K562 (cell line): Measurements from ENCODE around the gene RIPK3. TPM values are rescaled to one million over a fixed set of nuclear protein-coding genes. Genes with fewer than 3 reads are reported as not detected.

Experiments
- CTCF ChIP-seq, 3 experiments: IDR thresholded peaks in 2 of 3; conservative IDR thresholded peaks in 1 of 3; 2 replicates each; pipeline ENCODE4 v1.5.1; 2011 to 2012; ENCODE audit warnings: low read length in 3 of 3, mild to moderate bottlenecking in 3 of 3, control low read depth in 2 of 3, improper control_type of control experiment in 1 of 3, inconsistent platforms in 1 of 3, low read depth in 1 of 3, mixed read lengths in 1 of 3, moderate library complexity in 1 of 3; ENCODE audit not compliant: insufficient read depth in 2 of 3
- KDM1A ChIP-seq, 2 experiments: fragments of 450-650 bp; IDR thresholded peaks; 2 replicates each; pipeline ENCODE4 v1.6.1; 2016; ENCODE audit warnings: mild to moderate bottlenecking in 2 of 2
- L3MBTL2 ChIP-seq: fragments of 450-650 bp; IDR thresholded peaks from 2 replicates; pipeline ENCODE4 v1.6.1; 2016; ENCODE audit warnings: mild to moderate bottlenecking, moderate library complexity
- MAZ ChIP-seq, 2 experiments: fragments of 450-650 bp in 1 of 2; sonication (generic) in 1 of 2; formaldehyde crosslinking; IDR thresholded peaks in 1 of 2; conservative IDR thresholded peaks in 1 of 2; 2 replicates each; pipeline versions ENCODE4 v1.4.0 to v1.5.0; 2020; ENCODE audit warnings: mild to moderate bottlenecking in 1 of 2, missing genetic modification reagents in 1 of 2
- NFIC ChIP-seq: fragments of 450-650 bp; IDR thresholded peaks from 2 replicates; pipeline ENCODE4 v1.6.1; 2017; ENCODE audit warnings: mild to moderate bottlenecking, inconsistent platforms
- PHF8 ChIP-seq: fragments of 200-600 bp; sonication (generic); IDR thresholded peaks from 2 replicates; pipeline ENCODE4 v1.6.1; 2012; ENCODE audit warnings: mixed run types, mild to moderate bottlenecking, inconsistent platforms, low read length, moderate library complexity, borderline replicate concordance
- POLR2G ChIP-seq: fragments of 200-400 bp; formaldehyde crosslinking; IDR thresholded peaks from 2 replicates; pipeline ENCODE4 v1.6.1; 2017; ENCODE audit warnings: low read depth, mild to moderate bottlenecking, antibody characterized with exemption, low read length, moderate library complexity
- RB1 ChIP-seq: fragments of 450-650 bp; IDR thresholded peaks from 2 replicates; pipeline ENCODE4 v1.6.1; 2017; ENCODE audit warnings: low read depth, mild to moderate bottlenecking
- RBFOX2 ChIP-seq: fragments of 200-400 bp; formaldehyde crosslinking; IDR thresholded peaks from 2 replicates; pipeline ENCODE4 v1.6.1; 2017; ENCODE audit warnings: low read depth, mild to moderate bottlenecking, low read length, moderate library complexity
- RFX1 ChIP-seq: fragments of 450-650 bp; IDR thresholded peaks from 2 replicates; pipeline ENCODE4 v1.6.1; 2016; ENCODE audit warnings: mild to moderate bottlenecking, moderate library complexity
- SLC30A9 ChIP-seq: fragments of 250-450 bp; sonication (Bioruptor Pico); IDR thresholded peaks from 2 replicates; pipeline ENCODE4 v1.8.0; 2022; ENCODE audit warnings: mild to moderate bottlenecking, moderate library complexity
- YY1 ChIP-seq, 3 experiments: IDR thresholded peaks; 2 replicates each; pipeline ENCODE4 v1.6.1; 2011; ENCODE audit warnings: low read length in 2 of 3, mild to moderate bottlenecking in 2 of 3, moderate library complexity in 2 of 3, borderline replicate concordance in 1 of 3, control low read depth in 1 of 3, low read depth in 1 of 3; ENCODE audit not compliant: insufficient read depth in 3 of 3, insufficient replicate concordance in 2 of 3, control insufficient read depth in 1 of 3, insufficient read length in 1 of 3; ENCODE audit errors: extremely low read depth in 1 of 3
- ZBTB7A ChIP-seq: IDR thresholded peaks from 2 replicates; pipeline ENCODE4 v1.6.1; 2011; ENCODE audit warnings: low read depth, mild to moderate bottlenecking, low read length, moderate library complexity, borderline replicate concordance; ENCODE audit not compliant: control insufficient read depth
- ZFX ChIP-seq: sonication (generic); formaldehyde crosslinking; IDR thresholded peaks from 2 replicates; pipeline ENCODE4 v1.8.0; 2022; ENCODE audit warnings: mild to moderate bottlenecking, missing genetic modification reagents, moderate library complexity
- ZNF785 ChIP-seq: fragments of 250-450 bp; sonication (Bioruptor Pico); IDR thresholded peaks from 2 replicates; pipeline ENCODE4 v1.4.0; 2020; ENCODE audit warnings: mild to moderate bottlenecking
- polyA plus RNA-seq, 8 experiments: library from polyadenylated mRNA; depleted of rRNA in 4 of 8; stranded (reverse) in 5 of 8; unstranded in 3 of 8; fragments of >200 nt; fragmentation: Nextera tagmentation in 2 of 8; fragmentation: Illumina TruSeq in 1 of 8; extraction: Ambion mirVana in 2 of 8; extraction: Trizol in 1 of 8; gene quantifications; 2 replicates each; pipeline versions ENCODE4 v1.2.1 to v1.2.3, GENCODE V29; 2011 to 2014; ENCODE audit warnings: inconsistent platforms in 1 of 8, missing spikeins in 1 of 8
- total RNA-seq, 7 experiments: library from RNA; depleted of rRNA in 6 of 7; stranded (reverse); fragments of >200 nt in 6 of 7; fragmentation: Illumina TruSeq in 2 of 7; extraction: Trizol in 2 of 7; gene quantifications; 2 replicates each; pipeline versions ENCODE4 v1.2.1 to v1.2.3, GENCODE V29; 2011 to 2021; ENCODE audit warnings: low replicate concordance in 1 of 7
- TF ChIP-seq, protein P1 (sequence below), 2 experiments: IDR thresholded peaks; 2 replicates each; pipeline ENCODE4 v1.6.1; 2011; ENCODE audit warnings: borderline replicate concordance in 1 of 2, control low read depth in 1 of 2, low read depth in 1 of 2, low read length in 1 of 2, mild to moderate bottlenecking in 1 of 2, mixed read lengths in 1 of 2, moderate library complexity in 1 of 2; ENCODE audit not compliant: insufficient read depth in 1 of 2, insufficient read length in 1 of 2, poor library complexity in 1 of 2, severe bottlenecking in 1 of 2; ENCODE audit errors: extremely low read depth in 1 of 2
- TF ChIP-seq, protein P2 (sequence below): fragments of 450-650 bp; IDR thresholded peaks from 2 replicates; pipeline ENCODE4 v1.6.1; 2017; ENCODE audit warnings: antibody characterized with exemption, mild to moderate bottlenecking

Gene RIPK3
- total and polyA plus RNA-seq, 9 of the 15 experiments (the other 6 are each of a cell fraction or from before 2014, with no cell fraction given): 0.03 to 0.43 (median 0.28) TPM; not detected in 3

DNA sequence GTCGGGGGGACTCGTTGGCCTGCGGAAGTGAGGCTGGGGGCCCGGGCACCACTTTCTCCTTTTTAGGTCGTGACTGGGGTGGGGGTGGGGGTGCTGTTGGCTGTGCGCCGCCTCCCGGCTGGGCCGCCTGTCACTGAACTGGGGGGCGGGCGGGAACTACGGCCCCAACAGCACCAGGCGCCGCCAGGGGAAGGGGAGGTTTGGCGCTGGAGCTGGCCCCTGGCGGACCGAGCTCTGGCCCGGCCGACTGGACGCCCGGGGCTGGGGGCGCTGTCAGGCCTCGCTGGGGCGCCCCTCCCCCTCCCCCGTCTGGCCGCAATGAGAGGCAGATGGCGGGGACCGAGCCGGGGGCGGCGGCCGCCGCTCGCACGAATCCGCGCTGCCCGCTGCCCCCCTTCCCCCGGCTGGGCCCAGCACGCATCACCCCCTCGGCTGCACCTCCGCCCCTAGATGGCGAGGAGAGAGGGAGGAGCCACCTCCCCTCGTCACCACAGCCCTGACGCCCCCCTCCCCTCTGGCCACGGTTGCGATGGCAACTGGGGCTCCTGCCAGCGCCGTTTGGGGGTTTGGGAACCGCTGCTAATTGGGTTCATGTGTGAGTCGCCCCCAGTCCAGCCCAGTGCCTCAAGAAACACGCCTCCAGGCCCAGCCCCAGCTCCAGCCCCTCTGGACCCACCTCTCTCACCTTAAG lies 28.9 kb upstream of the RIPK3 start (continued):
- TF ChIP-seq, protein P1, sequence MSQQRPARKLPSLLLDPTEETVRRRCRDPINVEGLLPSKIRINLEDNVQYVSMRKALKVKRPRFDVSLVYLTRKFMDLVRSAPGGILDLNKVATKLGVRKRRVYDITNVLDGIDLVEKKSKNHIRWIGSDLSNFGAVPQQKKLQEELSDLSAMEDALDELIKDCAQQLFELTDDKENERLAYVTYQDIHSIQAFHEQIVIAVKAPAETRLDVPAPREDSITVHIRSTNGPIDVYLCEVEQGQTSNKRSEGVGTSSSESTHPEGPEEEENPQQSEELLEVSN (IDR thresholded peaks at IDR 0.05; ENCODE audit: borderline replicate concordance in 1 of 2, extremely low read depth in 1 of 2, insufficient read depth in 1 of 2, insufficient read length in 1 of 2, low read depth in 1 of 2, low read length in 1 of 2, poor library complexity in 1 of 2, severe bottlenecking in 1 of 2): peak in 1 of 2 experiments; percentile 48
- TF ChIP-seq NFIC (no peak), L3MBTL2 (0 out of 2 replicates have a peak, but pooled peaks have one; percentile 25), KDM1A (IDR thresholded peaks at IDR 0.05) (peak in 1 of 2 experiments; percentile 78; a peak in 1 of 4 replicates), YY1 (IDR thresholded peaks at IDR 0.05; ENCODE audit: borderline replicate concordance in 1 of 3, control insufficient read depth in 1 of 3, extremely low read depth in 1 of 3, insufficient read depth in 3 of 3, insufficient read length in 1 of 3, insufficient replicate concordance in 2 of 3, low read depth in 1 of 3, low read length in 2 of 3) (peak in 1 of 3 experiments; percentile 23), RFX1 (peak; percentile 75), PHF8 (peak; percentile 29; the same call in 1 of the 2 replicates), ZFX (CRISPR knock-in tag) (peak; percentile 70), ZNF785 (CRISPR knock-in tag) (no peak), SLC30A9 (CRISPR knock-in tag) (no peak), POLR2G (peak; percentile 61), ZBTB7A (peak; percentile 70; the same call in 1 of the 2 replicates), RB1 (peak; percentile 57; the same call in 1 of the 2 replicates), CTCF (IDR thresholded peaks at IDR 0.05 in 2 of 3, conservative IDR thresholded peaks at IDR 0.05 in 1 of 3; ENCODE audit: insufficient read depth in 2 of 3, low read depth in 1 of 3, low read length in 3 of 3) (peak in 1 of 3 experiments; percentile 22; a peak in 1 of 6 replicates), RBFOX2 (peak; percentile 35; the same call in 1 of the 2 replicates), MAZ (CRISPR knock-in tag; conservative IDR thresholded peaks at IDR 0.05 in 1 of 2, IDR thresholded peaks at IDR 0.05 in 1 of 2) (0 out of 4 replicates have a peak, but pooled peaks of 1 of the 2 experiments have one; percentile 28)
- TF ChIP-seq, protein P2, sequence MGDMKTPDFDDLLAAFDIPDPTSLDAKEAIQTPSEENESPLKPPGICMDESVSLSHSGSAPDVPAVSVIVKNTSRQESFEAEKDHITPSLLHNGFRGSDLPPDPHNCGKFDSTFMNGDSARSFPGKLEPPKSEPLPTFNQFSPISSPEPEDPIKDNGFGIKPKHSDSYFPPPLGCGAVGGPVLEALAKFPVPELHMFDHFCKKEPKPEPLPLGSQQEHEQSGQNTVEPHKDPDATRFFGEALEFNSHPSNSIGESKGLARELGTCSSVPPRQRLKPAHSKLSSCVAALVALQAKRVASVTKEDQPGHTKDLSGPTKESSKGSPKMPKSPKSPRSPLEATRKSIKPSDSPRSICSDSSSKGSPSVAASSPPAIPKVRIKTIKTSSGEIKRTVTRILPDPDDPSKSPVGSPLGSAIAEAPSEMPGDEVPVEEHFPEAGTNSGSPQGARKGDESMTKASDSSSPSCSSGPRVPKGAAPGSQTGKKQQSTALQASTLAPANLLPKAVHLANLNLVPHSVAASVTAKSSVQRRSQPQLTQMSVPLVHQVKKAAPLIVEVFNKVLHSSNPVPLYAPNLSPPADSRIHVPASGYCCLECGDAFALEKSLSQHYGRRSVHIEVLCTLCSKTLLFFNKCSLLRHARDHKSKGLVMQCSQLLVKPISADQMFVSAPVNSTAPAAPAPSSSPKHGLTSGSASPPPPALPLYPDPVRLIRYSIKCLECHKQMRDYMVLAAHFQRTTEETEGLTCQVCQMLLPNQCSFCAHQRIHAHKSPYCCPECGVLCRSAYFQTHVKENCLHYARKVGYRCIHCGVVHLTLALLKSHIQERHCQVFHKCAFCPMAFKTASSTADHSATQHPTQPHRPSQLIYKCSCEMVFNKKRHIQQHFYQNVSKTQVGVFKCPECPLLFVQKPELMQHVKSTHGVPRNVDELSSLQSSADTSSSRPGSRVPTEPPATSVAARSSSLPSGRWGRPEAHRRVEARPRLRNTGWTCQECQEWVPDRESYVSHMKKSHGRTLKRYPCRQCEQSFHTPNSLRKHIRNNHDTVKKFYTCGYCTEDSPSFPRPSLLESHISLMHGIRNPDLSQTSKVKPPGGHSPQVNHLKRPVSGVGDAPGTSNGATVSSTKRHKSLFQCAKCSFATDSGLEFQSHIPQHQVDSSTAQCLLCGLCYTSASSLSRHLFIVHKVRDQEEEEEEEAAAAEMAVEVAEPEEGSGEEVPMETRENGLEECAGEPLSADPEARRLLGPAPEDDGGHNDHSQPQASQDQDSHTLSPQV: 0 out of 2 replicates have a peak, but pooled peaks have one; percentile 26
